HG03196 (cell line): Measurements from ENCODE around the gene CIAPIN1.

Experiments
- ATAC-seq: cut with Tn5 transposase; IDR thresholded peaks from one replicate; pipeline ENCODE4 v1.9.1; 2021; ENCODE audit not compliant: unreplicated experiment

CIAPIN1 gene

DNA sequence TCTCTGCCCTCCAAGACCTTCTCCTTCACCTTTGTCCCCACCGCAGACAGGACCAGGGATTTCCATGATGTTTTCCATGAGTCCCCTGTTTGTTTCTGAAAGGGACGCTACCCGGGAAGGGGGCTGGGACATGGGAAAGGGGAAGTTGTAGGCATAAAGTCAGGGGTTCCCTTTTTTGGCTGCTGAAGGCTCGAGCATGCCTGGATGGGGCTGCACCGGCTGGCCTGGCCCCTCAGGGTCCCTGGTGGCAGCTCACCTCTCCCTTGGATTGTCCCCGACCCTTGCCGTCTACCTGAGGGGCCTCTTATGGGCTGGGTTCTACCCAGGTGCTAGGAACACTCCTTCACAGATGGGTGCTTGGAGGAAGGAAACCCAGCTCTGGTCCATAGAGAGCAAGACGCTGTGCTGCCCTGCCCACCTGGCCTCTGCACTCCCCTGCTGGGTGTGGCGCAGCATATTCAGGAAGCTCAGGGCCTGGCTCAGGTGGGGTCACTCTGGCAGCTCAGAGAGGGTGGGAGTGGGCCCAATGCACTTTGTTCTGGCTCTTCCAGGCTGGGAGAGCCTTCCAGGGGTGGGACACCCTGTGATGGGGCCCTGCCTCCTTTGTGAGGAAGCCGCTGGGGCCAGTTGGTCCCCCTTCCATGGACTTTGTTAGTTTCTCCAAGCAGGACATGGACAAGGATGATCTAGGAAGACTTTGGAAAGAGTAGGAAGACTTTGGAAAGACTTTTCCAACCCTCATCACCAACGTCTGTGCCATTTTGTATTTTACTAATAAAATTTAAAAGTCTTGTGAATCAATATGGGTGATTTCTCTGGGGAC, 62.7 kb downstream of the CIAPIN1 start:
- ATAC-seq = no peak

GRCh38 chr16:57383276-57384247, 63.6 kb downstream of the CIAPIN1 start:
- ATAC-seq = no peak

- ATAC-seq = no peak
Measured at GRCh38 chr16:57382535-57383275, 64.5 kb downstream of the CIAPIN1 start.

GRCh38 chr16:57381791-57382534, 65.2 kb downstream of the CIAPIN1 start:
- no peak for ATAC-seq

GRCh38 chr16:57380671-57381462, 66.3 kb downstream of the CIAPIN1 start:
- ATAC-seq = no peak

DNA sequence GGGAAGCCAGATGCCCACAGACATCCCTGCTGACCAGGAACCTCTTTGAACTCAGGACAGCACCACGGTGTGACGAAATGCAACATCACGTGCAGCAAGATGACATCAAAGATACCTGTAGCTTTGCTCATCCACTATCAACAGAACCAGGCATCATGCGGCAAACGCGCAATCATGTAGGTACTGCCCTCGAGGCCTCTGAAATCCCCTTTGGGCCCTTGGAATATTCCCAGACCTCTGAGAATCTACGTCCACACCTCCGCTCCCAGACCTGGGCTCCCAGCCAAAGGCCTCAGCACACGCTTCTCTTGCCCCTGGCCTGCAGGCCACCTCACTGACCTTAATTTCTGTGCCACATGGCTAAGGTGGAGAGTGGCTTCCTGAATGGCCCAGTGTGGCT, 67.6 kb downstream of the CIAPIN1 start:
- ATAC-seq = no peak
